Activated naive CD8-positive, alpha-beta T cell treated with anti-CD3 and anti-CD28 coated beads for 36 hours (primary cell): Measurements from ENCODE around the gene IMMP2L. TPM values are rescaled to one million over a fixed set of nuclear protein-coding genes. Genes with fewer than 3 reads are reported as not detected.

ENCODE experiments used
- DNase-seq: peaks from one replicate; pipeline ENCODE4 v3.0.0; 2021
- H3K27ac Mint-ChIP-seq: one replicate; pipeline ENCODE4 v1.8.0; 2022; ENCODE audit warnings: mild to moderate bottlenecking, moderate library complexity, mixed read lengths
- H3K27me3 Mint-ChIP-seq: one replicate; pipeline ENCODE4 v1.8.0; 2022; ENCODE audit warnings: mild to moderate bottlenecking, mixed read lengths
- H3K36me3 Mint-ChIP-seq: one replicate; pipeline ENCODE4 v1.8.0; 2021; ENCODE audit warnings: mild to moderate bottlenecking, mixed read lengths
- H3K4me1 Mint-ChIP-seq: one replicate; pipeline ENCODE4 v1.8.0; 2021; ENCODE audit warnings: mixed read lengths
- H3K4me3 Mint-ChIP-seq: one replicate; pipeline ENCODE4 v1.8.0; 2022; ENCODE audit warnings: mild to moderate bottlenecking, moderate library complexity, mixed read lengths
- H3K9me3 Mint-ChIP-seq: one replicate; pipeline ENCODE4 v1.8.0; 2022; ENCODE audit warnings: mixed read lengths
- total RNA-seq, 2 experiments: library from RNA; stranded (reverse); gene quantifications; one replicate each; pipeline ENCODE4 v1.2.3, GENCODE V29; 2021

IMMP2L gene
- total RNA-seq, 2 experiments from 2014 or later: 18.5 to 20.9 TPM

- DNase-seq: no peak
- Mint-ChIP-seq H3K36me3 (no peaks in the 10 kb centered on the region), H3K4me3 (no peak overlapping the region), H3K27ac (no peak overlapping the region), H3K9me3 (no peaks in the 10 kb centered on the region), H3K27me3 (no peaks in the 10 kb centered on the region), H3K4me1 (no peaks in the 10 kb centered on the region)
Observed at GRCh38 chr7:110620110-110620735, 942.1 kb downstream of the IMMP2L start.
